Thoracic aorta (tissue), 2 donors: ENCODE data around the gene RFK. TPM values are rescaled to one million over a fixed set of nuclear protein-coding genes. Genes with fewer than 3 reads are reported as not detected.
A peak's percentile ranks its signal among the peaks of the same experiment; 100 is the strongest.

Experiments
- ATAC-seq: fragments of 150-250 bp; one replicate; pipeline ENCODE4 v1.8.0; 2017; ENCODE audit warnings: low read depth; ENCODE audit not compliant: insufficient number of reproducible peaks, low FRiP score
- DNase-seq: peaks from one replicate; pipeline ENCODE4 v3.0.0-alpha.2; 2020; ENCODE audit warnings: low spot score
- H3K27ac ChIP-seq, 2 donors: fragments of 200-600 bp; sonication (generic); 1 replicate in 1 of 2; 2 replicates in 1 of 2; pipeline ENCODE4 v1.5.1; 2016; ENCODE audit warnings: mild to moderate bottlenecking in 2 of 2, moderate library complexity in 2 of 2
- H3K27me3 ChIP-seq: fragments of 200-600 bp; sonication (generic); replicated peaks from 2 replicates; pipeline ENCODE4 v1.6.0; 2016; ENCODE audit warnings: mild to moderate bottlenecking; ENCODE audit not compliant: insufficient read depth
- H3K36me3 ChIP-seq: fragments of 200-600 bp; sonication (generic); one replicate; pipeline ENCODE4 v1.5.1; 2016
- H3K4me1 ChIP-seq, 2 donors: fragments of 200-600 bp; sonication (generic); 1 replicate in 1 of 2; 2 replicates in 1 of 2; pipeline versions ENCODE4 v1.5.1 to v1.6.0; 2016; ENCODE audit warnings: low read depth in 2 of 2, mild to moderate bottlenecking in 1 of 2; ENCODE audit not compliant: control insufficient read depth in 1 of 2
- H3K4me3 ChIP-seq: fragments of 200-600 bp; sonication (generic); 2 replicates; pipeline ENCODE4 v1.5.1; 2016; ENCODE audit warnings: mild to moderate bottlenecking
- H3K9me3 ChIP-seq: fragments of 200-600 bp; sonication (generic); 2 replicates; pipeline ENCODE4 v1.5.1; 2016
- CTCF ChIP-seq: fragments of 200-600 bp; sonication (generic); IDR thresholded peaks from one replicate; pipeline ENCODE4 v1.5.1; 2019; ENCODE audit warnings: antibody characterized with exemption
- total RNA-seq, 2 donors: library from RNA; depleted of rRNA; stranded (reverse); fragments of >200 nt; gene quantifications; one replicate each; pipeline versions ENCODE4 v1.1.0 to v1.2.3, GENCODE V29; 2016

RFK gene
- total RNA-seq, 2 donors from 2014 or later: 21.6 to 33.4 TPM

GRCh38 chr9:76424491-76424890 lies 30.3 kb upstream of the RFK start:
- Histone ChIP-seq H3K27ac (no peak overlapping the region), H3K27me3 (no peaks in the 10 kb centered on the region), H3K4me3 (no peak overlapping the region), H3K36me3 (no peaks in the 10 kb centered on the region), H3K9me3 (no peaks in the 10 kb centered on the region), H3K4me1 (no peaks in the 10 kb centered on the region)
- no peak for TF ChIP-seq CTCF
- ATAC-seq (no peak), DNase-seq (no peak)

GRCh38 chr9:76423216-76424177 lies 29.3 kb upstream of the RFK start:
- no peak for ATAC-seq
- no peak for DNase-seq
- Histone ChIP-seq H3K9me3 (no peaks in the 10 kb centered on the region), H3K36me3 (no peaks in the 10 kb centered on the region), H3K4me3 (no peak overlapping the region), H3K27me3 (no peaks in the 10 kb centered on the region), H3K27ac (no peak overlapping the region), H3K4me1 (no peaks in the 10 kb centered on the region)
- TF ChIP-seq CTCF: no peak

GRCh38 chr9:76419782-76420380 lies 25.7 kb upstream of the RFK start:
- Histone ChIP-seq H3K4me1 (no peaks in the 10 kb centered on the region), H3K4me3 (no peak overlapping the region), H3K27me3 (no peaks in the 10 kb centered on the region), H3K27ac (no peak overlapping the region), H3K36me3 (no peaks in the 10 kb centered on the region), H3K9me3 (no peaks in the 10 kb centered on the region)
- ATAC-seq: no peak
- no peak for DNase-seq
- TF ChIP-seq CTCF: peak; percentile 31

GRCh38 chr9:76417394-76417793 lies 23.2 kb upstream of the RFK start:
- Histone ChIP-seq H3K4me3 (no peak overlapping the region), H3K4me1 (no peaks in the 10 kb centered on the region), H3K36me3 (no peaks in the 10 kb centered on the region), H3K9me3 (peaks cover 6% of the 10 kb centered on the region), H3K27me3 (no peaks in the 10 kb centered on the region), H3K27ac (no peak overlapping the region)
- no peak for ATAC-seq
- no peak for TF ChIP-seq CTCF
- DNase-seq: no peak

GRCh38 chr9:76415731-76416130 lies 21.5 kb upstream of the RFK start:
- DNase-seq: no peak
- Histone ChIP-seq H3K9me3 (peaks cover 6% of the 10 kb centered on the region), H3K27ac (no peak overlapping the region), H3K4me1 (no peaks in the 10 kb centered on the region), H3K4me3 (no peak overlapping the region), H3K27me3 (no peaks in the 10 kb centered on the region), H3K36me3 (no peaks in the 10 kb centered on the region)
- TF ChIP-seq CTCF: no peak
- ATAC-seq: no peak
